ENCODE measurements around the gene ENTPD2.

Gene ENTPD2

DNA sequence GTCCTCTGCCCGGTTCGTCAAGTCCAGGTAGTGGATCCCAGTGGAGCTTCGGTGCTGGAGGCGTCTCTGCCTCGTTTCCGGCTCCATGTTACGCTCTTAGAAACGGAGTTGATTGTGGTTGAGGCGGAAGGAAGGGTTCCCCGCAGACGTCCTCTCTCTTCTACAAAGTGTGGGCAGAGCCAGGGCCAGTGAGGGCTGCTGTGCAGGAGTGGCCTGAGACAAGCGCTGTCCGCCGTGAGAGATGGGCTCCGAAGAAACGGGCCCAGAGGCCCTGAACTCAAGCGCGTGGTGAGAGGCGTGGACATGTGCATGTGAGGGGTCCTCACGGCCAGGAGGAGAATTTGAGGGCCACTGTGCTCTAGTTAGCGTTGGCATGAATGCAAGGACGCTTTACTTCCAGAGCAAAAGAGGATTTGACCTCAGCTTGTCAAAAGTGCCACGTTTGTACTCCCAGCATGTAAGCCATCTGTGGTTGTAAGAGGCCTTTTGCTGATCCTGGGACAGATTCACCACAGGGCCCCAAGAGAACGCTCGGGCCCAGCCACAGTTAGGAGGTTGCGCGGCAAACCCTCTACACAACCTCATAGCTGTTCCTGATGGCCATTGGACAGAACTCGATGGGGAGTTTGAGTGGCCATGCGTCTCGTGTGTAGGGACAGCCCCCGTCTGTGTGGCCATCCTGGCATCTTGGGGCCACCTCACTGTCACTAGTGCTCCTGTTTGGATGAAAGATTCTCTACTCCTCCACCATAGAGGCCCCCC is 43.1 kb upstream of the ENTPD2 start:
- Histone ChIP-seq H3K4me1 (no peaks in the 10 kb centered on the region), H3K4me3 (ENCODE audit: low read depth, low read length) (no peak overlapping the region), H3K27me3 (ENCODE audit: control insufficient read depth, insufficient read depth, low read length) (no peaks in the 10 kb centered on the region), H3K4me2 (ENCODE audit: low read length) (no peak overlapping the region), H3K36me3 (ENCODE audit: control insufficient read depth, insufficient read depth, low read length) (no peaks in the 10 kb centered on the region), H3K9ac (no peak overlapping the region), H3K27ac (no peak overlapping the region), H3K79me2 (no peaks in the 10 kb centered on the region), H2AFZ (no peak overlapping the region), H3K9me3 (ENCODE audit: control insufficient read depth, low read length) (no peaks in the 10 kb centered on the region)
- TF ChIP-seq, protein P1, sequence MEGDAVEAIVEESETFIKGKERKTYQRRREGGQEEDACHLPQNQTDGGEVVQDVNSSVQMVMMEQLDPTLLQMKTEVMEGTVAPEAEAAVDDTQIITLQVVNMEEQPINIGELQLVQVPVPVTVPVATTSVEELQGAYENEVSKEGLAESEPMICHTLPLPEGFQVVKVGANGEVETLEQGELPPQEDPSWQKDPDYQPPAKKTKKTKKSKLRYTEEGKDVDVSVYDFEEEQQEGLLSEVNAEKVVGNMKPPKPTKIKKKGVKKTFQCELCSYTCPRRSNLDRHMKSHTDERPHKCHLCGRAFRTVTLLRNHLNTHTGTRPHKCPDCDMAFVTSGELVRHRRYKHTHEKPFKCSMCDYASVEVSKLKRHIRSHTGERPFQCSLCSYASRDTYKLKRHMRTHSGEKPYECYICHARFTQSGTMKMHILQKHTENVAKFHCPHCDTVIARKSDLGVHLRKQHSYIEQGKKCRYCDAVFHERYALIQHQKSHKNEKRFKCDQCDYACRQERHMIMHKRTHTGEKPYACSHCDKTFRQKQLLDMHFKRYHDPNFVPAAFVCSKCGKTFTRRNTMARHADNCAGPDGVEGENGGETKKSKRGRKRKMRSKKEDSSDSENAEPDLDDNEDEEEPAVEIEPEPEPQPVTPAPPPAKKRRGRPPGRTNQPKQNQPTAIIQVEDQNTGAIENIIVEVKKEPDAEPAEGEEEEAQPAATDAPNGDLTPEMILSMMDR (IDR thresholded peaks at IDR 0.05), result no peak

DNA sequence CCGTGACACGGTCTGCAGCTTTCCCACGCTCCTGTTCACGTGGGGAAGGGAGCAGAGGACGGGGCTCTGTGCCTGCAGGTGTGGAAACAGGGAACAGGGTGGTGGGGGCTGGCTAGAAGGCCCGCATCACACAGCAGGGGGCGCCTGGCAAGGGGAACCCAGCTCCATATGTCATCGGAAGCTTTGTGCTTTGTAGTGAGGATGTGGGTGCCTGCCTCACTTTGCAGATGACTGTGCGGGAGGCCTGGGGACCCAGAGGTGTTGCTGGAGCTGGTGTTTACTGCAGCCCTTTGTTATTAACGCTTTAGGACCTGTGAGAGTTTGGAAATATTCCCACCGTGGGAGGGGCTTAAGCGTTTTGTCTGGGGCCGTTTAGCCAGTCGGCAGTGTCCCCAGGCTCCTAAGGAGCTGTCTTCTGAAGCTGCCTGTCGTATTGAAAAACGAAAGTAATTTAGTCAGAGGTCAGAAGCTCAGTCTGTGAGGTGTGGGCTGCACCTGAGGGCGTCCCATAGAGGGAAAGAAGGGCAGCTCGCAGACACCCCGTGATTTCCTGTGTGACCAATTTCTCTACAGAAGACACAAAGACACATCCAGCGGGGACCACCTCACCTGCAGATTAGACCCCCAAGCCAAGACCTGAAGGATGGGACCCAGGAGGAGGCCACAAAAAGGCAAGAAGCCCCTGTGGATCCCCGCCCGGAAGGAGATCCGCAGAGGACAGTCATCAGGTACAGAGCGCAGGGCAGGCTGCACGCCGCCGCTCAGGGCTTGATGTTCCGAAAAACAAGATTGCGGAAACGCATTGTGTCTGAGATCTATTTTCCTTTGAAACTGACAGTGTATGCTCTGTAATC is 42.0 kb upstream of the ENTPD2 start:
- no peaks in the 10 kb centered on the region for H3K9me3 ChIP-seq (ENCODE audit: control insufficient read depth, low read length)
- H3K27me3 ChIP-seq (ENCODE audit: control insufficient read depth, insufficient read depth, low read length), result no peaks in the 10 kb centered on the region
- no peak overlapping the region for H2AFZ ChIP-seq
- H3K9ac ChIP-seq, result no peak overlapping the region
- no peak overlapping the region for H3K27ac ChIP-seq
- H3K4me3 ChIP-seq (ENCODE audit: low read depth, low read length), result no peak overlapping the region
- H3K36me3 ChIP-seq (ENCODE audit: control insufficient read depth, insufficient read depth, low read length), result no peaks in the 10 kb centered on the region
- no peaks in the 10 kb centered on the region for H3K79me2 ChIP-seq
- TF ChIP-seq, protein P1 (IDR thresholded peaks at IDR 0.05), result no peak
- no peak overlapping the region for H3K4me2 ChIP-seq (ENCODE audit: low read length)
- no peaks in the 10 kb centered on the region for H3K4me1 ChIP-seq

GRCh38 chr9:137089232-137089947 is 35.5 kb upstream of the ENTPD2 start:
- no peaks in the 10 kb centered on the region for H3K9me3 ChIP-seq (ENCODE audit: control insufficient read depth, low read length)
- no peak overlapping the region for H3K27ac ChIP-seq
- H3K36me3 ChIP-seq (ENCODE audit: control insufficient read depth, insufficient read depth, low read length), result no peaks in the 10 kb centered on the region
- no peak overlapping the region for H3K9ac ChIP-seq
- H3K27me3 ChIP-seq (ENCODE audit: control insufficient read depth, insufficient read depth, low read length), result no peaks in the 10 kb centered on the region
- H3K4me2 ChIP-seq (ENCODE audit: low read length), result no peak overlapping the region
- TF ChIP-seq, protein P1 (IDR thresholded peaks at IDR 0.05), result no peak
- H3K4me3 ChIP-seq (ENCODE audit: low read depth, low read length), result no peak overlapping the region
- no peaks in the 10 kb centered on the region for H3K4me1 ChIP-seq
- H2AFZ ChIP-seq, result no peak overlapping the region
- H3K79me2 ChIP-seq, result no peaks in the 10 kb centered on the region

GRCh38 chr9:137088121-137088520 is 34.3 kb upstream of the ENTPD2 start:
- TF ChIP-seq, protein P1 (IDR thresholded peaks at IDR 0.05), result no peak
- Histone ChIP-seq H3K9me3 (ENCODE audit: control insufficient read depth, low read length) (no peaks in the 10 kb centered on the region), H3K4me1 (no peaks in the 10 kb centered on the region), H3K27ac (no peak overlapping the region), H3K36me3 (ENCODE audit: control insufficient read depth, insufficient read depth, low read length) (no peaks in the 10 kb centered on the region), H3K27me3 (ENCODE audit: control insufficient read depth, insufficient read depth, low read length) (no peaks in the 10 kb centered on the region), H3K4me2 (ENCODE audit: low read length) (no peak overlapping the region), H3K9ac (no peak overlapping the region), H2AFZ (no peak overlapping the region), H3K4me3 (ENCODE audit: low read depth, low read length) (no peak overlapping the region), H3K79me2 (no peaks in the 10 kb centered on the region)

Measured in parathyroid adenoma (tissue), 2 donors.